ENCODE measurements around the gene SRPK3. TPM values are rescaled to one million over a fixed set of nuclear protein-coding genes. Genes with fewer than 3 reads are reported as not detected.
A peak's percentile ranks its signal among the peaks of the same experiment; 100 is the strongest.

SRPK3 gene
- total and polyA plus RNA-seq, 5 donors from 2014 or later = not detected

DNA sequence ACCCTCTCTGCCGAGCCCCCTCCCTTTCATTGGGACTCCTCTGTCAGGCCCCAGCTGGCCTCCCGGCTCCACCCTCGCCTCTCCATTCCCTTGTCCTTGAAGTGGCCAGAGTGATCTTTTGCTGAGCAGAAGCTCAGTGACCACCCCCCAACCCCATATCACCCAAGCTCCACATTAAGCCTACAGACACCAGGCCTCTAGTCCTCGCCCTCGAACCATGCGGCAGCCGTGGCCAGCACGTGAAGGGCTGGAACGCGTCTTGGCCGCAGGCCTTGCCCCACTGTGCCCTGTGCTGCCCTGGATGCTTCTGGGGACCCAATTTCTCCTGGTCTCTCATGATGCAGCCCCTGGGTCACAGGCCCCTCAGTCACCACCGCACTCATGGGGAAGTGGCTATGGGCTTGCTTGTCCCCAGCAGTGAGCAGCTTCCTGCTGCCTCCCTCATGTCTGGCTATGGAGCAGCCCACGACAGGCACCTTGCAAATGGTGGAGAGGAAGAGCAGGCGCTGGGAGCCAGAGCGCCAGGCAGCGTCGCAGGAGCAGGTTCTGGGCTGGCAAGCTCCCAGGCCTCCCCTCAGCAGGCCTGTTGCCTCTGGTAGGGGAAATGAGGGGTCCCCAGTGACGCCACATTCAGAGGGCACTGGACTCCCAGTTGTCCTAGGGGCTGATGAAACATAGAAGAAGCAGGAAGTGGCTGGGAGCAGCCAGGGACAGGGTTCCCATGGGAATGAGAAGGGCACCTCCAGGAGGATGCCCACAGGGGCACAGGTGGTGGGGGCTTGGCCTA lies 757 bp upstream of the SRPK3 start:
- H3K27me3 Mint-ChIP-seq = peaks cover 7% of the 10 kb centered on the region
- peaks cover 0 to 6% (median 0%) of the 10 kb centered on the region in 4 donors for H3K4me1 Mint-ChIP-seq
- Histone ChIP-seq H3K36me3 (ENCODE audit: control insufficient read depth, insufficient read depth, low read length) (no peaks in the 10 kb centered on the region), H3K4me1 (ENCODE audit: control insufficient read depth, insufficient read depth, low read length, poor library complexity, severe bottlenecking) (no peaks in the 10 kb centered on the region), H3K4me3 (ENCODE audit: low read depth, low read length) (no peak overlapping the region), H3K9me3 (ENCODE audit: control insufficient read depth in 2 of 2, low read length in 2 of 2) (no peaks in the 10 kb centered on the region), H3K27me3 (ENCODE audit: control insufficient read depth, insufficient read depth, low read length) (no peaks in the 10 kb centered on the region), H3K27ac (ENCODE audit: insufficient read depth, low read length, poor library complexity, severe bottlenecking) (no peak overlapping the region)
- no peaks in the 10 kb centered on the region for H3K36me3 Mint-ChIP-seq
- peak overlapping the region in 1 of 4 donors; percentile 61 for H3K4me3 Mint-ChIP-seq
- peak overlapping the region in 2 of 3 donors; percentile 46 to 61 for H3K27ac Mint-ChIP-seq
- no peak for ATAC-seq (ENCODE audit: low read depth in 2 of 2)
- H3K9me3 Mint-ChIP-seq = peaks cover 0 to 3% (median 0%) of the 10 kb centered on the region in 7 donors
- DNase-seq = no peak

DNA sequence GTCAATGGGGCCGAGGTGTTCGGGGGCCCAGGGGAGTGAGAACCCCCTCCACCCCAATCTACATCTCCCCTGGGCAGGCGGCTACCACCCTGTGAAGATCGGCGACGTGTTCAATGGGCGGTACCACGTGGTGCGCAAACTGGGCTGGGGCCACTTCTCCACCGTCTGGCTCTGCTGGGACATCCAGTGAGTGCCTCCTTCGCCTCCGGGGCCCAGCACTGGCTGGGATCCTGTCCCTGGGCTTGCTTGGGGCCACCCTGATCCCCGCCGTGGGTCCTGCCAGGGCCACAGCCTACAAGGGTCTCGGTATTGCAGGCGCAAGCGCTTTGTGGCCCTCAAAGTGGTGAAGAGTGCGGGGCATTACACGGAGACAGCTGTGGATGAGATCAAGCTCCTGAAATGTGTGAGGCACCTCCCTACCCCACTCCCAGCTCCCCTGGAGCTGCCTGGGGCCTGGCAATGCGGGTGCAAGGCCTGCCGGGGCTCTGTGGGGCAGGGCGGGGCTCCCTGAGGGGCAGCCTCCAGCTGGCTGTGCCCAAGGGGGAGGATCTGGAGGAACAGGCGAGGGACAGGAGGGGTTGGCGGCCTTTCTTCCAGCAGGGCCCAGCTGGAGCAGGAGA lies 697 bp downstream of the SRPK3 start:
- Mint-ChIP-seq H3K36me3 (no peaks in the 10 kb centered on the region), H3K4me1 (peaks cover 0 to 6% (median 0%) of the 10 kb centered on the region in 4 donors), H3K27ac (no peak overlapping the region), H3K4me3 (no peak overlapping the region), H3K9me3 (peaks cover 0 to 3% (median 0%) of the 10 kb centered on the region in 7 donors), H3K27me3 (peaks cover 7% of the 10 kb centered on the region)
- DNase-seq = no peak
- Histone ChIP-seq H3K36me3 (ENCODE audit: control insufficient read depth, insufficient read depth, low read length) (no peaks in the 10 kb centered on the region), H3K27me3 (ENCODE audit: control insufficient read depth, insufficient read depth, low read length) (no peaks in the 10 kb centered on the region), H3K4me3 (ENCODE audit: low read depth, low read length) (no peak overlapping the region), H3K4me1 (ENCODE audit: control insufficient read depth, insufficient read depth, low read length, poor library complexity, severe bottlenecking) (no peaks in the 10 kb centered on the region), H3K27ac (ENCODE audit: insufficient read depth, low read length, poor library complexity, severe bottlenecking) (no peak overlapping the region), H3K9me3 (ENCODE audit: control insufficient read depth in 2 of 2, low read length in 2 of 2) (no peaks in the 10 kb centered on the region)
- no peak for ATAC-seq (ENCODE audit: low read depth in 2 of 2)

DNA sequence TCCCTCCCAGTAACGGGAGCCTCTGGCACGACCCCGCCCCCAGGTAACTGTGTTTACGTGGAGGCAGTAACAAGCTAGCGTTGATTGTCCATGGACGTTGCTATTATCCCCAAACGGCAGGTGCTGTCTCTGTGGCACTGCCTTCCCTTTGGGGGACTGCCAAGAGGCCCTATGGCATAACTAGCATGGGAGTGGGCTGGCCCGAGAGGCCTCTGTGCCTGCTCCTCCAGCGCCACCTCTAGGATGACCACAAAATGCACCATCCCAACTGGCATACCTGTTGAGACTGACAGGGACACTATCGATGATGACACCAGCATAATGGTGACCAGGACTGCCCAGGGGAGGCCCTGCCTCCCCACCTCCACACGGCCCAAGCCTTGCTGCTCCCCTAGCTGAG lies 1.5 kb downstream of the SRPK3 start:
- Histone ChIP-seq H3K36me3 (ENCODE audit: control insufficient read depth, insufficient read depth, low read length) (no peaks in the 10 kb centered on the region), H3K27ac (ENCODE audit: insufficient read depth, low read length, poor library complexity, severe bottlenecking) (no peak overlapping the region), H3K9me3 (ENCODE audit: control insufficient read depth in 2 of 2, low read length in 2 of 2) (no peaks in the 10 kb centered on the region), H3K4me1 (ENCODE audit: control insufficient read depth, insufficient read depth, low read length, poor library complexity, severe bottlenecking) (no peaks in the 10 kb centered on the region), H3K4me3 (ENCODE audit: low read depth, low read length) (no peak overlapping the region), H3K27me3 (ENCODE audit: control insufficient read depth, insufficient read depth, low read length) (no peaks in the 10 kb centered on the region)
- ATAC-seq (ENCODE audit: low read depth in 2 of 2) (no peak), DNase-seq (no peak)
- peaks cover 7% of the 10 kb centered on the region for H3K27me3 Mint-ChIP-seq
- no peak overlapping the region for H3K27ac Mint-ChIP-seq
- H3K9me3 Mint-ChIP-seq = peaks cover 0 to 3% (median 0%) of the 10 kb centered on the region in 7 donors
- peaks cover 0 to 6% (median 0%) of the 10 kb centered on the region in 4 donors for H3K4me1 Mint-ChIP-seq
- no peaks in the 10 kb centered on the region for H3K36me3 Mint-ChIP-seq
- no peak overlapping the region for H3K4me3 Mint-ChIP-seq

DNA sequence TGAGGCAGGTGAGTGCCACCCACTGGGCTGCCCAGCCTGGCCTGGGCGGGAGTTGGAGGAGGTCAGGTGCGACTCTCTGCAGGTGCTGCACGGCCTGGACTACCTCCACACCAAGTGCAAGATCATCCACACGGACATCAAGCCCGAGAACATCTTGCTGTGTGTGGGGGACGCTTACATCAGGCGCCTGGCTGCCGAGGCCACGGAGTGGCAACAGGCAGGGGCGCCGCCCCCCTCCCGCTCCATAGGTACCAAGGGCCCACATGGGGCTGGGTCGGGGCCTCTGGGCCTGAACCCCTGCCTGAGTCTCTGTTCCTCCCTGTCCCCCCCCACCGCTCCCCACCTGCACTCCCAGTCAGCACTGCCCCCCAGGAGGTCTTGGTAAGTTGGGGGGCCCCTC lies 2.0 kb downstream of the SRPK3 start:
- no peak for DNase-seq
- H3K27ac ChIP-seq (ENCODE audit: insufficient read depth, low read length, poor library complexity, severe bottlenecking) = no peak overlapping the region
- no peaks in the 10 kb centered on the region for H3K27me3 ChIP-seq (ENCODE audit: control insufficient read depth, insufficient read depth, low read length)
- no peak overlapping the region for H3K4me3 Mint-ChIP-seq
- H3K9me3 Mint-ChIP-seq = peaks cover 0 to 3% (median 0%) of the 10 kb centered on the region in 7 donors
- no peak overlapping the region for H3K4me3 ChIP-seq (ENCODE audit: low read depth, low read length)
- H3K27me3 Mint-ChIP-seq = peaks cover 7% of the 10 kb centered on the region
- no peak for ATAC-seq (ENCODE audit: low read depth in 2 of 2)
- H3K9me3 ChIP-seq (ENCODE audit: control insufficient read depth in 2 of 2, low read length in 2 of 2) = no peaks in the 10 kb centered on the region
- peaks cover 3% of the 10 kb centered on the region for H3K36me3 ChIP-seq (ENCODE audit: control insufficient read depth, insufficient read depth, low read length)
- H3K27ac Mint-ChIP-seq = no peak overlapping the region
- H3K36me3 Mint-ChIP-seq = no peaks in the 10 kb centered on the region
- H3K4me1 ChIP-seq (ENCODE audit: control insufficient read depth, insufficient read depth, low read length, poor library complexity, severe bottlenecking) = no peaks in the 10 kb centered on the region
- H3K4me1 Mint-ChIP-seq = peaks cover 0 to 6% (median 0%) of the 10 kb centered on the region in 4 donors

- Mint-ChIP-seq H3K27ac (no peak overlapping the region), H3K9me3 (peaks cover 0 to 3% (median 0%) of the 10 kb centered on the region in 7 donors), H3K4me3 (no peak overlapping the region), H3K36me3 (no peaks in the 10 kb centered on the region), H3K27me3 (peaks cover 7% of the 10 kb centered on the region), H3K4me1 (peaks cover 0 to 6% (median 0%) of the 10 kb centered on the region in 4 donors)
- Histone ChIP-seq H3K27me3 (ENCODE audit: control insufficient read depth, insufficient read depth, low read length) (no peaks in the 10 kb centered on the region), H3K9me3 (ENCODE audit: control insufficient read depth in 2 of 2, low read length in 2 of 2) (no peaks in the 10 kb centered on the region), H3K27ac (ENCODE audit: insufficient read depth, low read length, poor library complexity, severe bottlenecking) (no peak overlapping the region), H3K36me3 (ENCODE audit: control insufficient read depth, insufficient read depth, low read length) (peaks cover 4% of the 10 kb centered on the region), H3K4me3 (ENCODE audit: low read depth, low read length) (no peak overlapping the region), H3K4me1 (ENCODE audit: control insufficient read depth, insufficient read depth, low read length, poor library complexity, severe bottlenecking) (no peaks in the 10 kb centered on the region)
- ATAC-seq (ENCODE audit: low read depth in 2 of 2) = no peak
- no peak for DNase-seq
These were observed 2.7 kb downstream of the SRPK3 start for GRCh38 chrX:153783378-153784013.

DNA sequence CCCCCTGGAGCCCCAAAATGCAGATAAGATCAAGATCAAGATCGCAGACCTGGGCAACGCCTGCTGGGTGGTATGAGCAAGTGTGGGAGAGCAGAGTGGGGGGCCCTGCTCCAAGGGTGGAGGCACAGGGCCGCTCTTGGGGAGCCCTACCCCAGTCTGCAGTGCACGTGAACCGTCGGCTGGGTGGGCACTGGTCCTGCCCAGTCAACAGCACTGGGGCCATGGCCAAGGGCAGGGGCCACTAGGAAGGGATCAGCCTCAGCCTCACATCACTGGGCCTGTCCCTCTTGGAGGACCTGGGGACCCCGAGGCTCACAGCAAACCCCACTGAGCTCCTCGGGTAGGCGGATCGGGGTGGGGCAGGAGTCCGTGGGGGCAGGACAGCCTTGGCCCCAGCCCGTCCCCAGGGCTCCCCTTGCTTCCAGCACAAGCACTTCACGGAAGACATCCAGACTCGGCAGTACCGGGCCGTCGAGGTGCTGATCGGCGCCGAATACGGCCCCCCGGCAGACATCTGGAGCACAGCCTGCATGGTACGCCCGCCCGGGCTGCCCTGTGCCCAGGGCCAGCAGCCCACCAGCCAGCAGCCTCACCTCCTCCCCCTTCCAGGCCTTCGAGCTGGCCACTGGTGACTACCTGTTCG lies 3.6 kb downstream of the SRPK3 start:
- Histone ChIP-seq H3K9me3 (ENCODE audit: control insufficient read depth in 2 of 2, low read length in 2 of 2) (no peaks in the 10 kb centered on the region), H3K27ac (ENCODE audit: insufficient read depth, low read length, poor library complexity, severe bottlenecking) (no peak overlapping the region), H3K4me1 (ENCODE audit: control insufficient read depth, insufficient read depth, low read length, poor library complexity, severe bottlenecking) (no peaks in the 10 kb centered on the region), H3K27me3 (ENCODE audit: control insufficient read depth, insufficient read depth, low read length) (no peaks in the 10 kb centered on the region), H3K4me3 (ENCODE audit: low read depth, low read length) (no peak overlapping the region), H3K36me3 (ENCODE audit: control insufficient read depth, insufficient read depth, low read length) (peaks cover 6% of the 10 kb centered on the region)
- DNase-seq (no peak), ATAC-seq (ENCODE audit: low read depth in 2 of 2) (no peak)
- Mint-ChIP-seq H3K27ac (no peak overlapping the region), H3K27me3 (peaks cover 7% of the 10 kb centered on the region), H3K4me1 (peaks cover 0 to 6% (median 0%) of the 10 kb centered on the region in 4 donors), H3K36me3 (no peaks in the 10 kb centered on the region), H3K4me3 (no peak overlapping the region), H3K9me3 (peaks cover 0 to 3% (median 0%) of the 10 kb centered on the region in 7 donors)

GRCh38 chrX:153786669-153787068 lies 5.8 kb downstream of the SRPK3 start:
- Histone ChIP-seq H3K27ac (ENCODE audit: insufficient read depth, low read length, poor library complexity, severe bottlenecking) (no peak overlapping the region), H3K4me1 (ENCODE audit: control insufficient read depth, insufficient read depth, low read length, poor library complexity, severe bottlenecking) (peaks cover under 1% of the 10 kb centered on the region), H3K36me3 (ENCODE audit: control insufficient read depth, insufficient read depth, low read length) (peaks cover 6% of the 10 kb centered on the region), H3K9me3 (ENCODE audit: control insufficient read depth in 2 of 2, low read length in 2 of 2) (no peaks in the 10 kb centered on the region), H3K27me3 (ENCODE audit: control insufficient read depth, insufficient read depth, low read length) (no peaks in the 10 kb centered on the region), H3K4me3 (ENCODE audit: low read depth, low read length) (no peak overlapping the region)
- Mint-ChIP-seq H3K27me3 (no peaks in the 10 kb centered on the region), H3K36me3 (no peaks in the 10 kb centered on the region), H3K4me3 (no peak overlapping the region), H3K27ac (no peak overlapping the region), H3K4me1 (peaks cover 0 to 2% (median under 1%) of the 10 kb centered on the region in 4 donors), H3K9me3 (no peaks in the 10 kb centered on the region)
- ATAC-seq (ENCODE audit: low read depth in 2 of 2) = no peak
- DNase-seq = no peak
